K562 (cell line): Measurements from ENCODE around the gene NPM1. TPM values are rescaled to one million over a fixed set of nuclear protein-coding genes. Genes with fewer than 3 reads are reported as not detected.

Experiments used
- ARID2 ChIP-seq: fragments of 450-650 bp; IDR thresholded peaks from 2 replicates; pipeline ENCODE4 v1.6.1; 2017; ENCODE audit warnings: antibody characterized with exemption, mild to moderate bottlenecking
- ATF1 ChIP-seq, 2 experiments: fragments of 450-650 bp in 1 of 2; IDR thresholded peaks; 2 replicates each; pipeline ENCODE4 v1.6.1; 2016; ENCODE audit warnings: missing compliant biosample characterization in 1 of 2, missing genetic modification characterization in 1 of 2
- CBFB ChIP-seq: sonication (generic); formaldehyde crosslinking; IDR thresholded peaks from 2 replicates; pipeline ENCODE4 v1.4.0; 2020; ENCODE audit warnings: mild to moderate bottlenecking, missing genetic modification reagents
- ESRRA ChIP-seq: fragments of 450-650 bp; IDR thresholded peaks from 2 replicates; pipeline ENCODE4 v1.6.1; 2014; ENCODE audit warnings: low read depth, mild to moderate bottlenecking, moderate library complexity, borderline replicate concordance
- GABPB1 ChIP-seq: sonication (generic); formaldehyde crosslinking; IDR thresholded peaks from 2 replicates; pipeline ENCODE4 v1.8.0; 2022; ENCODE audit warnings: mild to moderate bottlenecking, missing genetic modification reagents
- LCOR ChIP-seq: sonication (generic); formaldehyde crosslinking; IDR thresholded peaks from 2 replicates; pipeline ENCODE4 v1.8.0; 2022; ENCODE audit warnings: mild to moderate bottlenecking, missing genetic modification reagents
- MAZ ChIP-seq, 2 experiments: fragments of 450-650 bp in 1 of 2; sonication (generic) in 1 of 2; formaldehyde crosslinking; IDR thresholded peaks in 1 of 2; conservative IDR thresholded peaks in 1 of 2; 2 replicates each; pipeline versions ENCODE4 v1.4.0 to v1.5.0; 2020; ENCODE audit warnings: mild to moderate bottlenecking in 1 of 2, missing genetic modification reagents in 1 of 2
- MYC ChIP-seq, 2 experiments: fragments of 250-450 bp in 1 of 2; sonication (Bioruptor Pico) in 1 of 2; IDR thresholded peaks; 2 replicates each; pipeline versions ENCODE4 v1.5.1 to v1.6.1; 2012 to 2021; ENCODE audit warnings: low read depth in 2 of 2, borderline replicate concordance in 1 of 2, improper control_type of control experiment in 1 of 2, low read length in 1 of 2, mild to moderate bottlenecking in 1 of 2, moderate library complexity in 1 of 2
- NRF1 ChIP-seq, 2 experiments: fragments of 450-650 bp; IDR thresholded peaks in 1 of 2; conservative IDR thresholded peaks in 1 of 2; 2 replicates each; pipeline ENCODE4 v1.6.1; 2014; ENCODE audit warnings: mild to moderate bottlenecking in 2 of 2
- SMC3 ChIP-seq: conservative IDR thresholded peaks from 2 replicates; pipeline ENCODE4 v1.6.1; 2011; ENCODE audit warnings: low read depth, low read length, improper control_type of control experiment; ENCODE audit not compliant: insufficient read depth
- SP1 ChIP-seq: sonication (generic); formaldehyde crosslinking; IDR thresholded peaks from 2 replicates; pipeline ENCODE4 v1.8.1; 2022; ENCODE audit warnings: mild to moderate bottlenecking, missing genetic modification reagents
- STAG1 ChIP-seq: sonication (generic); formaldehyde crosslinking; IDR thresholded peaks from 2 replicates; pipeline ENCODE4 v1.5.0; 2020; ENCODE audit warnings: missing genetic modification reagents, borderline replicate concordance
- TCF3 ChIP-seq: sonication (generic); formaldehyde crosslinking; IDR thresholded peaks from 2 replicates; pipeline ENCODE4 v1.4.0; 2020; ENCODE audit warnings: mild to moderate bottlenecking, missing genetic modification reagents
- ZHX1 ChIP-seq: fragments of 150-350 bp; conservative IDR thresholded peaks from 2 replicates; pipeline ENCODE4 v1.6.1; 2014; ENCODE audit warnings: low read length
- ZNF165 ChIP-seq: fragments of 250-450 bp; sonication (Bioruptor Pico); IDR thresholded peaks from 2 replicates; pipeline ENCODE4 v1.4.0; 2020; ENCODE audit warnings: borderline replicate concordance
- ZNF316 ChIP-seq: fragments of 450-650 bp; IDR thresholded peaks from 2 replicates; pipeline ENCODE4 v1.6.1; 2016
- polyA plus RNA-seq, 8 experiments: library from polyadenylated mRNA; depleted of rRNA in 4 of 8; stranded (reverse) in 5 of 8; unstranded in 3 of 8; fragments of >200 nt; fragmentation: Nextera tagmentation in 2 of 8; fragmentation: Illumina TruSeq in 1 of 8; extraction: Ambion mirVana in 2 of 8; extraction: Trizol in 1 of 8; gene quantifications; 2 replicates each; pipeline versions ENCODE4 v1.2.1 to v1.2.3, GENCODE V29; 2011 to 2014; ENCODE audit warnings: inconsistent platforms in 1 of 8, missing spikeins in 1 of 8
- total RNA-seq, 7 experiments: library from RNA; depleted of rRNA in 6 of 7; stranded (reverse); fragments of >200 nt in 6 of 7; fragmentation: Illumina TruSeq in 2 of 7; extraction: Trizol in 2 of 7; gene quantifications; 2 replicates each; pipeline versions ENCODE4 v1.2.1 to v1.2.3, GENCODE V29; 2011 to 2021; ENCODE audit warnings: low replicate concordance in 1 of 7
- TF ChIP-seq, protein P1 (sequence below), 2 experiments: fragments of 450-650 bp; conservative IDR thresholded peaks; 2 replicates each; pipeline ENCODE4 v1.6.1; 2017; ENCODE audit warnings: mild to moderate bottlenecking in 2 of 2, moderate library complexity in 2 of 2
- TF ChIP-seq, protein P2 (sequence below): fragments of 450-650 bp; formaldehyde crosslinking; IDR thresholded peaks from 2 replicates; pipeline ENCODE4 v1.4.0; 2020; ENCODE audit warnings: mild to moderate bottlenecking, moderate library complexity
- TF ChIP-seq, protein P3 (sequence below): sonication (generic); formaldehyde crosslinking; IDR thresholded peaks from 2 replicates; pipeline ENCODE4 v1.8.0; 2022; ENCODE audit warnings: mild to moderate bottlenecking, missing genetic modification reagents

Gene NPM1
- total and polyA plus RNA-seq, 9 of the 15 experiments (the other 6 are each of a cell fraction or from before 2014, with no cell fraction given), result 2,438 to 6,909 (median 5,639) TPM

DNA sequence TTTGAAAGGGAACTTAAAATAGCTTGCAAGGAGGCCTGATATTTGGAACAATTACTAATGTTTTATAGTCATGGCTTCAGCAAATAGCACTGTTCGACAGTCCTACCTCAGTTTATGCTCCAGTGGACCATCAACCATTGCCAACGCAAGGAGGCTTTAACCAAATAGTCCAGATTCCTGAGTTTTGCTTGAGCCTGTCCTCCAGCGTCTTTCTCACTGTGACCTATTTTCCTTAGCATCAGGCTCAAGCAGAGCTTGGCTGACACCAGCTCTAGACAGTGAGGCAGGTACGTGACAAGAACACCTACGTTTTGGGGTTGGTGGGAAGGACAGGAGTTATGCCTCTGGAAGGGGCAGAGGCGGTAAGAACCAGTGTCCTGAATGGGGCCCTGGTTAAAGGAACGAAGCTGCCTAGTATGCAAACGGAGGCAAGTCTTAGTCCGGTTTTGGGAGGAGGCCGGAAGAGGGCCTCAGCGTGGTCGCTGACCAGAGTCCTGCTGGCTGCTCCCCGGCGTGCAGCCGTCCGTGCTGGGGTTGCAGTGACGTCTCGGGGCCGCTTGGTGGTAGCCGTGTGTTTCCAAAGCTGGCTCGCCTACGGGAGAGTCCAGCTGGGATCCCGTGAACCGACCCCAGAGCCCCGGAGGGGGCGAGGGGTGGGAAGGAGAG is 30.8 kb downstream of the NPM1 start (continued):
- TF ChIP-seq STAG1 (CRISPR knock-in tag) (peak; percentile 57; the same call in 1 of the 2 replicates), ZNF316 (no peak), SMC3 (peak; percentile 77), MYC (IDR thresholded peaks at IDR 0.05; ENCODE audit: low read depth, low read length) (peak; percentile 52; the same call in 1 of the 2 replicates), MYC (CRISPR knock-in tag; IDR thresholded peaks at IDR 0.05; ENCODE audit: borderline replicate concordance, low read depth) (no peak), NRF1 (conservative IDR thresholded peaks at IDR 0.05 in 1 of 2, IDR thresholded peaks at IDR 0.05 in 1 of 2) (0 out of 4 replicates have a peak, but pooled peaks of 1 of the 2 experiments have one; percentile 10), LCOR (peak; percentile 69; the same call in 1 of the 2 replicates), ATF1 (CRISPR knock-in tag; IDR thresholded peaks at IDR 0.05) (no peak; the same call in 1 of the 2 replicates), ATF1 (tag; IDR thresholded peaks at IDR 0.05) (0 out of 2 replicates have a peak, but pooled peaks have one; percentile 37), SP1 (CRISPR knock-in tag) (peak; percentile 62; the same call in 1 of the 2 replicates), ZHX1 (no peak), TCF3 (CRISPR knock-in tag) (peak; percentile 17; the same call in 1 of the 2 replicates), GABPB1 (CRISPR knock-in tag) (peak; percentile 76), ZNF165 (CRISPR knock-in tag) (no peak), MAZ (CRISPR knock-in tag; conservative IDR thresholded peaks at IDR 0.05 in 1 of 2, IDR thresholded peaks at IDR 0.05 in 1 of 2) (peak; percentile 34 to 48; a peak in 2 of 4 replicates), CBFB (CRISPR knock-in tag) (0 out of 2 replicates have a peak, but pooled peaks have one; percentile 50), ESRRA (peak; percentile 58; the same call in 1 of the 2 replicates), ARID2 (peak; percentile 29; the same call in 1 of the 2 replicates)
- TF ChIP-seq, protein P1, sequence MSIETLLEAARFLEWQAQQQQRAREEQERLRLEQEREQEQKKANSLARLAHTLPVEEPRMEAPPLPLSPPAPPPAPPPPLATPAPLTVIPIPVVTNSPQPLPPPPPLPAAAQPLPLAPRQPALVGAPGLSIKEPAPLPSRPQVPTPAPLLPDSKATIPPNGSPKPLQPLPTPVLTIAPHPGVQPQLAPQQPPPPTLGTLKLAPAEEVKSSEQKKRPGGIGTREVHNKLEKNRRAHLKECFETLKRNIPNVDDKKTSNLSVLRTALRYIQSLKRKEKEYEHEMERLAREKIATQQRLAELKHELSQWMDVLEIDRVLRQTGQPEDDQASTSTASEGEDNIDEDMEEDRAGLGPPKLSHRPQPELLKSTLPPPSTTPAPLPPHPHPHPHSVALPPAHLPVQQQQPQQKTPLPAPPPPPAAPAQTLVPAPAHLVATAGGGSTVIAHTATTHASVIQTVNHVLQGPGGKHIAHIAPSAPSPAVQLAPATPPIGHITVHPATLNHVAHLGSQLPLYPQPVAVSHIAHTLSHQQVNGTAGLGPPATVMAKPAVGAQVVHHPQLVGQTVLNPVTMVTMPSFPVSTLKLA (conservative IDR thresholded peaks at IDR 0.05), result peak in 1 of 2 experiments; percentile 48; a peak in 2 of 4 replicates
- TF ChIP-seq, protein P2, sequence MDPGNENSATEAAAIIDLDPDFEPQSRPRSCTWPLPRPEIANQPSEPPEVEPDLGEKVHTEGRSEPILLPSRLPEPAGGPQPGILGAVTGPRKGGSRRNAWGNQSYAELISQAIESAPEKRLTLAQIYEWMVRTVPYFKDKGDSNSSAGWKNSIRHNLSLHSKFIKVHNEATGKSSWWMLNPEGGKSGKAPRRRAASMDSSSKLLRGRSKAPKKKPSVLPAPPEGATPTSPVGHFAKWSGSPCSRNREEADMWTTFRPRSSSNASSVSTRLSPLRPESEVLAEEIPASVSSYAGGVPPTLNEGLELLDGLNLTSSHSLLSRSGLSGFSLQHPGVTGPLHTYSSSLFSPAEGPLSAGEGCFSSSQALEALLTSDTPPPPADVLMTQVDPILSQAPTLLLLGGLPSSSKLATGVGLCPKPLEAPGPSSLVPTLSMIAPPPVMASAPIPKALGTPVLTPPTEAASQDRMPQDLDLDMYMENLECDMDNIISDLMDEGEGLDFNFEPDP (CRISPR knock-in tag), result no peak
- TF ChIP-seq, protein P3, sequence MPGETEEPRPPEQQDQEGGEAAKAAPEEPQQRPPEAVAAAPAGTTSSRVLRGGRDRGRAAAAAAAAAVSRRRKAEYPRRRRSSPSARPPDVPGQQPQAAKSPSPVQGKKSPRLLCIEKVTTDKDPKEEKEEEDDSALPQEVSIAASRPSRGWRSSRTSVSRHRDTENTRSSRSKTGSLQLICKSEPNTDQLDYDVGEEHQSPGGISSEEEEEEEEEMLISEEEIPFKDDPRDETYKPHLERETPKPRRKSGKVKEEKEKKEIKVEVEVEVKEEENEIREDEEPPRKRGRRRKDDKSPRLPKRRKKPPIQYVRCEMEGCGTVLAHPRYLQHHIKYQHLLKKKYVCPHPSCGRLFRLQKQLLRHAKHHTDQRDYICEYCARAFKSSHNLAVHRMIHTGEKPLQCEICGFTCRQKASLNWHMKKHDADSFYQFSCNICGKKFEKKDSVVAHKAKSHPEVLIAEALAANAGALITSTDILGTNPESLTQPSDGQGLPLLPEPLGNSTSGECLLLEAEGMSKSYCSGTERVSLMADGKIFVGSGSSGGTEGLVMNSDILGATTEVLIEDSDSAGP, result no peak
